Stromal cell of bone marrow (primary cell): ENCODE measurements around the gene UBE2S.

Source experiments
- DNase-seq: peaks from one replicate; pipeline ENCODE4 v3.0.0-alpha.2; 2012; ENCODE audit warnings: low read depth

UBE2S gene

GRCh38 chr19:55362174-55362989 is 45.2 kb downstream of the UBE2S start:
- no peak for DNase-seq

- no peak for DNase-seq
Observed at GRCh38 chr19:55360902-55361301, 46.7 kb downstream of the UBE2S start.

GRCh38 chr19:55358943-55359908 is 48.4 kb downstream of the UBE2S start:
- DNase-seq = no peak

GRCh38 chr19:55358493-55358892 is 49.1 kb downstream of the UBE2S start:
- no peak for DNase-seq

- DNase-seq = no peak
Observed at GRCh38 chr19:55355213-55355821, 52.3 kb downstream of the UBE2S start.

GRCh38 chr19:55354698-55355212 is 52.8 kb downstream of the UBE2S start, which contains the start of gene COX6B2:
TSS of gene COX6B2 (minus strand) at chr19:55354719. CDS start at chr19:55354521, 198 bp downstream.
- no peak for DNase-seq

GRCh38 chr19:55353803-55354697 is 53.5 kb downstream of the UBE2S start:
- no peak for DNase-seq

- DNase-seq = no peak
Observed at GRCh38 chr19:55353356-55353802, 54.2 kb downstream of the UBE2S start.

GRCh38 chr19:55352549-55353145 is 54.9 kb downstream of the UBE2S start:
- no peak for DNase-seq

GRCh38 chr19:55352040-55352439 is 55.5 kb downstream of the UBE2S start:
- no peak for DNase-seq

- DNase-seq = no peak
Observed at GRCh38 chr19:55350620-55351315, 56.8 kb downstream of the UBE2S start.
